Measurements from ENCODE around the gene ADAMTS3. TPM values are rescaled to one million over a fixed set of nuclear protein-coding genes. Genes with fewer than 3 reads are reported as not detected.
A peak's percentile ranks its signal among the peaks of the same experiment; 100 is the strongest.

Gene ADAMTS3
- not detected for total RNA-seq

GRCh38 chr4:72568959-72569718, at the start of gene ADAMTS3:
Gene ADAMTS3 (minus strand): TSS chr4:72569221. CDS start chr4:72568762, 459 bp downstream.
- ATAC-seq (peak; percentile 47), DNase-seq (peak; percentile 3)
- no peak for TF ChIP-seq CTCF (IDR thresholded peaks at IDR 0.05)
- peak within 1 kb of the TSS; percentile 62 for H3K4me3 Mint-ChIP-seq
- POLR2A ChIA-PET = no interaction called here
- H3K27me3 Mint-ChIP-seq = peaks cover 48% of the 10 kb centered on the region
- no peak within 1 kb of the TSS for H3K27ac Mint-ChIP-seq
- H3K36me3 Mint-ChIP-seq (ENCODE audit: low read depth) = no peaks in the 10 kb centered on the region
- intact Hi-C loops (cut with micrococcal nuclease) = no loop called here
- CTCF ChIA-PET = interaction anchor here (0.9 to 1.7 kb wide), 2 partner anchors 11 to 453 kb away, joined by 3 to 6 read pairs; no protein-coding TSS in a partner anchor
- no peaks in the 10 kb centered on the region for H3K9me3 Mint-ChIP-seq
- H3K4me1 Mint-ChIP-seq (ENCODE audit: low read depth) = peaks cover 7% of the 10 kb centered on the region

- ChIA-PET CTCF (no interaction called here), POLR2A (no interaction called here)
- Mint-ChIP-seq H3K4me1 (ENCODE audit: low read depth) (no peaks in the 10 kb centered on the region), H3K27me3 (no peaks in the 10 kb centered on the region), H3K36me3 (ENCODE audit: low read depth) (no peaks in the 10 kb centered on the region), H3K4me3 (no peak overlapping the region), H3K9me3 (no peaks in the 10 kb centered on the region), H3K27ac (no peak overlapping the region)
- DNase-seq = no peak
- intact Hi-C loops (cut with micrococcal nuclease) = no loop called here
- no peak for ATAC-seq
- no peak for TF ChIP-seq CTCF (IDR thresholded peaks at IDR 0.05)
These were observed 44.9 kb upstream of the ADAMTS3 start for GRCh38 chr4:72613959-72614358.

GRCh38 chr4:72606751-72607150, 37.7 kb upstream of the ADAMTS3 start:
- DNase-seq = no peak
- TF ChIP-seq CTCF (IDR thresholded peaks at IDR 0.05) = no peak
- no peak for ATAC-seq
- Mint-ChIP-seq H3K27ac (no peak overlapping the region), H3K4me1 (ENCODE audit: low read depth) (no peaks in the 10 kb centered on the region), H3K27me3 (no peaks in the 10 kb centered on the region), H3K36me3 (ENCODE audit: low read depth) (no peaks in the 10 kb centered on the region), H3K4me3 (no peak overlapping the region), H3K9me3 (peaks cover 10% of the 10 kb centered on the region)
- ChIA-PET CTCF (no interaction called here), POLR2A (no interaction called here)
- intact Hi-C loops (cut with micrococcal nuclease) = no loop called here

- H3K36me3 Mint-ChIP-seq (ENCODE audit: low read depth) = no peaks in the 10 kb centered on the region
- DNase-seq (no peak), ATAC-seq (no peak)
- H3K27ac Mint-ChIP-seq = no peak overlapping the region
- TF ChIP-seq CTCF (IDR thresholded peaks at IDR 0.05) = no peak
- CTCF ChIA-PET = no interaction called here
- intact Hi-C loops (cut with micrococcal nuclease) = no loop called here
- H3K27me3 Mint-ChIP-seq = no peaks in the 10 kb centered on the region
- POLR2A ChIA-PET = no interaction called here
- peaks cover 10% of the 10 kb centered on the region for H3K9me3 Mint-ChIP-seq
- H3K4me1 Mint-ChIP-seq (ENCODE audit: low read depth) = no peaks in the 10 kb centered on the region
- no peak overlapping the region for H3K4me3 Mint-ChIP-seq
These were observed 35.3 kb upstream of the ADAMTS3 start for GRCh38 chr4:72604324-72604723.
